ENCODE measurements around the gene ZNF442.
"Not testable (repeated sequence)": the region's sequence is repeated elsewhere in the genome, so short reads cannot be mapped to it uniquely, and the experiment has no call there.

The ZNF442 gene

GRCh38 chr19:12365236-12366162 is at the start of gene ZNF442:
ZNF442 (minus strand) TSS chr19:12365683; CDS start chr19:12363631, 2,052 bp downstream.
- H3K27ac ChIP-seq = peak within 1 kb of the TSS; percentile 68
- TF ChIP-seq CTCF (conservative IDR thresholded peaks at IDR 0.05) (peak; percentile 65), ZFX (IDR thresholded peaks at IDR 0.05) (0 out of 2 replicates have a peak, but pooled peaks have one; percentile 26)

- TF ChIP-seq CTCF (conservative IDR thresholded peaks at IDR 0.05) (no peak), ZFX (IDR thresholded peaks at IDR 0.05) (no peak)
- no peak overlapping the region for H3K27ac ChIP-seq
These were observed 46.4 kb upstream of the ZNF442 start for GRCh38 chr19:12411893-12412292.

- H3K27ac ChIP-seq = peak within 1 kb of the TSS; percentile 74
- TF ChIP-seq ZFX (IDR thresholded peaks at IDR 0.05) (0 out of 2 replicates have a peak, but pooled peaks have one; percentile 37), CTCF (conservative IDR thresholded peaks at IDR 0.05) (peak; percentile 39)
These were observed 35.4 kb upstream of the ZNF442 start, which contains the start of gene ZNF799 for GRCh38 chr19:12400633-12401502. ZNF799 (minus strand) TSS chr19:12401271; CDS start chr19:12401070, 201 bp downstream.

- H3K27ac ChIP-seq = peak overlapping the region; percentile 74
These were observed 34.6 kb upstream of the ZNF442 start for GRCh38 chr19:12399901-12400632.

GRCh38 chr19:12391148-12391547 is 25.7 kb upstream of the ZNF442 start:
- H3K27ac ChIP-seq = not testable (repeated sequence)

- H3K27ac ChIP-seq = not testable (repeated sequence)
These were observed 20.9 kb upstream of the ZNF442 start for GRCh38 chr19:12386365-12386764.

- TF ChIP-seq CTCF (conservative IDR thresholded peaks at IDR 0.05) (no peak), ZFX (IDR thresholded peaks at IDR 0.05) (no peak)
- H3K27ac ChIP-seq = no peak overlapping the region
These were observed 14.9 kb upstream of the ZNF442 start for GRCh38 chr19:12380444-12380737.

GRCh38 chr19:12379732-12380443 is 14.4 kb upstream of the ZNF442 start:
- H3K27ac ChIP-seq = no peak overlapping the region
- TF ChIP-seq ZFX (IDR thresholded peaks at IDR 0.05) = no peak
- no peak for TF ChIP-seq CTCF (conservative IDR thresholded peaks at IDR 0.05)

All from C4-2B (cell line).